CD4-positive, alpha-beta T cell treated with Interleukin-6 at 100 ng/mL for 8 hours (primary cell): ENCODE results near the gene TMSB15C.
A peak's percentile ranks its signal among the peaks of the same experiment; 100 is the strongest.
"Not testable (repeated sequence)": the region's sequence is repeated elsewhere in the genome, so short reads cannot be mapped to it uniquely, and the experiment has no call there.

Experiments
- DNase-seq: peaks from one replicate; pipeline ENCODE4 v3.0.0-alpha.2; 2020; ENCODE audit warnings: mixed read lengths, low spot score

Gene TMSB15C

DNA sequence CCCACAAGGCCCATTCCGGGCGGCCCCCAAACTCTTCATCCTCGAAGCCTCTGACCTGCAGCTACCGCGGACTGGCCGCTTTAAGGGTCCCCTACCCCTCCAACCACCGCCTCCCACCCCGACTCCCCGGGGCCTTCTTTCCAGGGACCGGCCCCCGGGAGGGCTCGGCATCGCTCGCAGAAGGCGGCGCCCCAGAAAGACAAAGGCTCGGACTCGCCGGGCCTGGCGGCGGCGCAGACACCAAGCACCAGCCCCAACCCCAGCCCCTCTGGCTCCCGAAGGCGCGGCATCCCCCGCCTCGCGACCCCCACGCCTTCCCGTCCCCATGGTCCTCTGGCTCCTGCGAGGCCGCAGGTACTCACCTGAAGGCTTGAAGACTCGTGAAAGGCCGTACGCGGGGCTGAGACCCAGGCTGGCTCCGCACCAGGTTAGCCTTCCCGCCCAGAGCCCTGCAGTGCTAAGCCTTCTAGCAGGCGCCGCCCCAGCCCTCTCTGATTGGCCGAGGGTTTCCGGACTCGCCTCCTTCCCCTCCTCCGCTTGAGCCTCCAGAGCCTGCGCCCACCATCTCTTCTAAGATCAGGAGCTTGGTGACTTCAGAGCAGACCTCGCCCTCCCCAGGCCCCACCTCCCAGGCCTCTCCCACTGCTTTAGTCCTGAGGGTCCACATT is at the start of gene TMSB15C:
TSS of gene TMSB15C (minus strand) at position 459 of the 668 bp plus-strand sequence.
- not testable (repeated sequence) for DNase-seq

GRCh38 chrX:104122829-104123228 is 46.8 kb upstream of the TMSB15C start:
- DNase-seq, result no peak

DNA sequence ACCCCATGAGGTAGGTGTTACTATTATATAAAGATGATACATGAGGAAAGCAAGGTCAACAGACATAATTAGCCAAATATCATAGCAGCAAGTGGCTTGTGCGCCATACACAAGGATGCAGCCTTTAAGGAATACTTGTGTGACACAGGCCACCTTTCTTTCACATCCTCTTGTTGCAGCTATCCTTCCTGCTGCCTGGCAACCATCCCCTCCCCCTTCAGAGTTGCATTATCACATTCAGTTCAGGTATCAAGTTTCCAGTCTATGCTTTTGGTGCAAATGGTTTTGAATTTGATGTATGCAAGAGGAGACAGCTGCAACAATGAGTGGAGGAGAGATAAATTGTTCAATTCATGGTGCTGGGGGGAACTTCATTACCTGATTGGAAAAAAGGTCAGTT is 42.7 kb upstream of the TMSB15C start:
- DNase-seq, result no peak

DNA sequence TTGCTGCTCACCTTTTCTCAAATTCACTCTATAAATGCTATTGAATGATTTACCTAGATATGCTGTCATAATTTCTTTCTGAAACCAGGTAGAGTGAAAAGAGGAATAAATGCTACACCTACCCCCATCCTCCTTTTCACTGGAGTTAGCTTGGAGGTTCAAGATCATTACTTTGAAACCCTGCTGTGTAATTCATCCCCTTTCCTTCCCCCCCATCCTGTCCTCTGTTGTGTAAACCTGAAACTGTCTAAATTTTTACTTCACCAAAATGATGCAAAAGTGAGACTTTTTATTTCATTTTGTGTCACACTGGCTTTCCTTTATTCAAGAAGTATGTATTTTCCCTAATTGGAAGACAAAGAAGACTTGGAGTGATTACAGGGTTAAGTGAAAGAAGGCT is 41.7 kb upstream of the TMSB15C start:
- no peak for DNase-seq

- DNase-seq, result peak; percentile 50
These were observed 37.4 kb upstream of the TMSB15C start for GRCh38 chrX:104113222-104113965.

DNA sequence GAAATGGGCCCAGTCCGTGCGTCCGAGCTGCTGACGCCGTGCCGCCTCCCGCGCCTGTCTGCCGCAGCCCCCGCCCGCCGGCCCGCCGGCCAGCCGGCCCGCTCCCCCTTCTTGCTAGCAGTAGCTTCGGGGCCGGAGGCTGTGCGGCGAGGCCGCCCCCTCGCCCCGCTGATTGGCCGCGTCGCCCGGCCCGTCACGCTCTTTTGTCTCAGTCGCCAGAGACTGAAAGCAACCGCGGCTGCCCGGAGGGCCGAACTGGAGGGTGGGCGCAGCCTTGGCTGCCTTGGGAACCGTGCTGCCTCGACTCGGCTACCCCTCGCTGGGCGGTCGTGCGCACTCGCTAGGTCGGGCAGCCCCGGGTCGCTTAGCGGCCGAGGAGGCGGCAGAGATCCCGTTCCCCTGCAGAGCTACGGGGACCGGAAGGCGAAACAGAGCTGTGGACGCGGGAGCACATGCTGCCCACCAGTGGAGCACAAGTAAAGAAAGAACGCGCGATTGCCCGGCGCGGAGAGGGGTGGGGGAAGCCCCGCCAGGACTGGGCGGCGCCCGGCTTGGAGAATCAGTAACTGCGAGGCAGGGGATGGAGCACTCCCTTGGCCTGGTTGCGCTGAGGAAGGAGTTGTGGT is 36.4 kb upstream of the TMSB15C start, which contains the start of gene ZCCHC18:
TSS of gene ZCCHC18 (plus strand) at position 198 of the 626 bp plus-strand sequence. CDS start 1,589 bp downstream, outside the sequence.
- no peak for DNase-seq

DNA sequence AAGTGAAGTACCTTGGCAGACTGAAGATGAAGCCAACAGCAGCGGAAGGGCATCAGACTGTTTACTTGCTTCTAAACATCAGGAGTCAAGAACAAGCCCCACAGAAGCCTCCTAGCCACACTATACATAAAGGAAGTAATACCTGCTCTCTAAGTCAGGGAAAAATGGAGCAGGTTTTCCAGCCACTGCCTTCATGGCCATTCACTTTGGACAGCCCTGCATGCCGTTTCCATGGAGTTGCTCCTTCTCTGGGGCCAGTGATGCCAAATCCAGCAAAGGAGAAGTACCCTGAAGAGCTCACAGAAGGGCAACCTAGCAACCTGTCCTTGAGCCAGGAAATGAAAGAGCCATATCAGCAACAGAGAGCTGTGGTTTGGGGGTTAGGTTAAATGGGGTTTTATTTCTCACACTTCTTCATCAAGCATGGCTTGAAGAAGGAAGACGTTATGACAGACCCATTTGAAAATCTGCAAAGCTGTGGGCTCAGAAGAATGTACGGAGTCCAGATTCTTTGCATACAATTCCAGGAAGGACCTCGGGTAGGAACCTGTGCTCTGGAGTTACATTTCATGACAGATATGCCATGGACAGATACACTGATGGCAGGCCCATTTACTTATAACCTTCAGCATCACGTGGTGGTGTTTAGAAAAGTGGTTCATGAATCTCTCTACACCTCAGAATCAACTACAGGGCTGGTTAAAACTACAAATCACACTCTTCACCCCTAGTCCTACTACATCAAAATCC is 34.6 kb upstream of the TMSB15C start:
- not testable (repeated sequence) for DNase-seq

DNA sequence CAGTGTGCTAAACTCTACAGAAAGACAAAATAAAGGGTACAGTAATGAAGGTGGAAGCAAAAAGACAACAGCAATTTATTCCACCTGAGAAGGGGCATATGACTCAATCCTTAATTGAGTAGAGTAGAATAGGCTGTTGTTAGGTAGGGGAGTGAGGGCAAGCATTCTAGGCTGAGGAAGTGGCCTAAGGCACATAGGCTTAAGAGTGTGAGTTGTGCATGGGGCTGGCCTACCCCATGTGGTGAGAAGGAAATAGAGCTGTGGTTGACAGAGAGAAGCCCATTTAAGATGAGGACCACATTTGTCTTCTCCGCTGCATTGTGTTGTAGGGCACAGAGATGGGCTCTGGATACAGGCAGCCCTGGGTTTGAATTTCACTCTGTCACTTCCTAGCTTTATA is 32.9 kb upstream of the TMSB15C start:
- no peak for DNase-seq

- DNase-seq, result no peak
These were observed 29.6 kb upstream of the TMSB15C start for GRCh38 chrX:104105330-104106262.

- no peak for DNase-seq
These were observed 28.6 kb upstream of the TMSB15C start for GRCh38 chrX:104104676-104105075.

DNA sequence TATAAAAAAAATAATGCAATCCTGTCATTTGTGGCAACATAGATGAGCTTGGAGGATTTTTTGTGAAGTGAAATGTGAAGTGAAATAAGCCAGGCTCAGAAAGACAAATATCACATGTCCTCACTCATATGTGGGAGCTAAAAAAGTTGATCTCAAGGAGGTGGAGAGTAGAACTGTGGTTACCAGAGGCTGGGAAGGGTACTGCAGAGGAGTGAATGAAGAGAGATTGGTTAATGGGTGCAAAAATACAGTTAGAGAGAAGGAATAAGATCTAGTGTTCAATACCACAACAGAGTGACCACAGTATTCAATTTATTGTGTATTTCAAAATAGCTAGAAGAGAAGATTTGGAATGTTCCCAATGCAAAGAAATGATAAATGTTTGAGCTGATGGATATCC is 22.9 kb upstream of the TMSB15C start:
- DNase-seq, result no peak

- peak; percentile 65 for DNase-seq
These were observed 22.2 kb upstream of the TMSB15C start for GRCh38 chrX:104098151-104098808.

DNA sequence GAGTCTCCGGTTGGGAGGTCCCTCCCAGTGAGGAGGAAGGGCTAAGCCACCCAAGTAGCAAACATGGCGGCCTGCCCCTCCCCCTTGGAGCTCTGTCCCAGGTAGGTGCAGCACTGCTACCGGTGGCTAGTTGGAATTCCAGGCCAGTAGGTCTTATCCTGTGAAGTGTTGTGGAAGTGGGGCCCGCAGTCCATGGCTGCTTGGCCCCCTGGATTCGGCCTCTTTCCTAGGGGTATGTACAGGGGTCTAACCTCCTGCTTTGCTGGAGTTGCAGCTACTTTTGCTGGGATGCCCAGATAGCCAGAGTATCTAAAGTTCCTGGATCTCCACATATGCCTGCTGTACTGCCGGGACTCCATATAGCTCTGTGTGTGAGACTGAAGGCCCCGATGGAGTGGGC is 9.9 kb upstream of the TMSB15C start:
- DNase-seq, result no peak

GRCh38 chrX:104085477-104085876 is 9.4 kb upstream of the TMSB15C start:
- no peak for DNase-seq

DNA sequence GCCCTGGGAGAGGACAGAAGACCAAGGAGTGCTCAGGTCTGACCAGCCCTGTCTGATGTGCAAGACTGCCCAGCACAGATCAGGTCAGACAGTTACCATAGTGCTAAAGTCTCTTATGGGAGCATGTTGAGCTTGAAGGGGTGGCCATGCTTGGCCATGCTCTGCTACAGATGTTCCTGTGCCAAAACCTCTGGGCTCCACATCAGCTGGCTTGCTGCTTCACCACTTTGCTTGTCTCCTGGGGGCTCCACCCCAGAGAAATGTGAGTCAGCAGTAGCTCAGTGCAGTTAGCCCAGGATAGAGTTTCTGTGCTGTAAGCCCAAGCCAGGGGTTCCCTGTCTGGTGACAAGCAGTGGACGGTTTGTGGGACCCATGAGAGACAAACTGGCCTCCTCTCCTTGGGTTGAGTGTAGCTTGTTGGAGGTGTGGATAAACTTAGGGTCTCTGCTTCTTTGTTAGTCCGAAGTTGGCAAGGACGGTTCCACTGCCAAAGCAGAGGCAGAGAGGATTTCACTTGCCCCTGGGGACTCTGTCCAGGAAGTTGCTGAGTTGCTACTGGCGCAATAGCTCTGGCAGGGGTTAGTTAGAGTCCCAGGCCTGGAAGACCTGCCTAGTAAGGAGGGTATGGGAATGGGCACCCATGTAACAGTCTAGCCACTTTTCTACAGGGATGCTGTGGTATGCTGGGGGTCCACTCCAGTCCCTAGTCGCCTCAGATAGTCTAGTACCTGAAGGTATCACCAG is 8.7 kb upstream of the TMSB15C start:
- DNase-seq, result no peak

GRCh38 chrX:104084063-104084462 is 8.0 kb upstream of the TMSB15C start:
- no peak for DNase-seq

GRCh38 chrX:104077854-104078253 is 1.8 kb upstream of the TMSB15C start:
- DNase-seq, result not testable (repeated sequence)

DNA sequence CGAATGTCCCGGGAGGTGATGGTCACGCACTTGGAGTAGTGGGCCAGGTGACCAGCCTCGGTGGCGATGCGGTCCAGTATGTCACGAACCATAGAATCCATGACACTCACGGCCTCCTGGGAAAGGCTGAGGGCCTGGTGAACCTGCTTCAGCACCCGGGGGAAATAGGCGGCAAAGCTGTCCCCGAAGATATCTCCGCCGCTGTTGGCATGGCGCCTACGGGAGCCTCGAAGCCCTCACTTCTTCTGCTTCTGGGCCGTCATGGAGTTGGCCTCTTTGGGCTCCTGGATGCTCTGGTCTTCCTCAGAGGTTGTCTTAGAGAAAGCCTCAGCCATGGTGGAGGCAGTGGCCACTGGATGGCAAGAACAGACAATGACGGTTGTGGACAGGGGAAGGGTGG is 13.4 kb downstream of the TMSB15C start:
- not testable (repeated sequence) for DNase-seq

DNA sequence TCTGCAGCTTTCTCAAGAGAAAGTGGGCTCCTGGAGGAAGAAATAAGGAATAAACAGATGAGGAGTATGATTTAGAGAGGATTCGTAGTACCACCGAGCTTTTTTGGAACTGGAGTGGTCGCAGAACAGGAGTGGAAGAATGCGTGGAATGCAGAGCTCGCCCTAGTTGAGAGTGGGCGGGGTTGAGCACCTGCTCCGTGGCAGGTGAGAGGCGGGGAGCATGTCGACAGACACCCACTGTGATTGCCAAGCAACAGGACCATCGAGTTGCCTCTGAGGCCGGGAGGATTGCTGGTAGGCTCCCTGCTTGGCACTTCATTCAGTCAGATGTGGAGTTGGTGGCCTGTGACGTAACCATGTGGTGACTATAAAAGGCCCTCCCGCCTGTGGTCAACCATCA is 21.1 kb downstream of the TMSB15C start:
- DNase-seq, result not testable (repeated sequence)

- no peak for DNase-seq
These were observed 28.9 kb downstream of the TMSB15C start for GRCh38 chrX:104047171-104047570.
